Esophagus squamous epithelium (tissue), 5 donors: ENCODE results near the gene ARV1. TPM values are rescaled to one million over a fixed set of nuclear protein-coding genes. Genes with fewer than 3 reads are reported as not detected.

Experiments used
- DNase-seq: peaks from one replicate; lab custom pipeline; 2025; lab: John Stamatoyannopoulos, UW
- H3K27ac ChIP-seq, 4 donors: fragments of 200-600 bp; sonication (generic); one replicate each; pipeline ENCODE4 v1.5.1; 2016 to 2019; ENCODE audit warnings: mild to moderate bottlenecking in 1 of 4
- H3K27me3 ChIP-seq, 4 donors: fragments of 200-600 bp; sonication (generic); 1 replicate in 3 of 4; 2 replicates in 1 of 4; pipeline versions ENCODE4 v1.5.1 to v1.6.0; 2017 to 2021; ENCODE audit warnings: antibody characterized with exemption in 1 of 4
- H3K36me3 ChIP-seq, 3 donors: fragments of 200-600 bp; sonication (generic); one replicate each; pipeline ENCODE4 v1.5.1; 2016 to 2019
- H3K4me1 ChIP-seq, 3 donors: fragments of 200-600 bp; sonication (generic); one replicate each; pipeline ENCODE4 v1.5.1; 2017 to 2019
- H3K4me3 ChIP-seq, 4 donors: fragments of 200-600 bp; sonication (generic); 1 replicate in 3 of 4; 2 replicates in 1 of 4; pipeline ENCODE4 v1.5.1; 2016 to 2019; ENCODE audit warnings: mild to moderate bottlenecking in 2 of 4, moderate library complexity in 1 of 4
- H3K9me3 ChIP-seq, 3 donors: fragments of 200-600 bp; sonication (generic); one replicate each; pipeline ENCODE4 v1.5.1; 2016 to 2019
- CTCF ChIP-seq, 6 experiments: fragments of 450-650 bp in 4 of 6; fragments of 200-600 bp in 2 of 6; sonication (generic) in 2 of 6; IDR thresholded peaks; one replicate each; pipeline ENCODE4 v1.5.1; 2016 to 2019; ENCODE audit warnings: antibody characterized with exemption in 6 of 6, mild to moderate bottlenecking in 4 of 6, moderate library complexity in 4 of 6
- POLR2A ChIP-seq, 4 donors: fragments of 450-650 bp; IDR thresholded peaks; one replicate each; pipeline ENCODE4 v1.6.1; 2017; ENCODE audit warnings: antibody characterized with exemption in 4 of 4, mild to moderate bottlenecking in 4 of 4, moderate library complexity in 3 of 4
- WGBS, 2 donors: methylation state at CpG; one replicate each; pipeline ENCODE4 v1.1.5; 2018; 5-methylcytosine and 5-hydroxymethylcytosine counted together
- intact Hi-C: fragments of 100-400 bp; cut with DNase I; formaldehyde crosslinking; loops from one replicate; pipeline ENCODE4 v1.15.0; 2022
- total RNA-seq, 4 donors: library from RNA; depleted of rRNA; stranded (reverse); fragments of >200 nt; gene quantifications; one replicate each; pipeline ENCODE4 v1.1.0, GENCODE V29; 2016
- donor health status: DM: yes; HTN: yes; CAD: no.

Gene ARV1
- total RNA-seq, 4 donors from 2014 or later: 12.5 to 24.7 (median 23.0) TPM

- Histone ChIP-seq H3K27me3 (no peaks in the 10 kb centered on the region), H3K27ac (no peak overlapping the region), H3K36me3 (peaks cover 0 to 53% (median 0%) of the 10 kb centered on the region in 3 donors), H3K4me3 (no peak overlapping the region), H3K4me1 (no peaks in the 10 kb centered on the region), H3K9me3 (no peaks in the 10 kb centered on the region)
- no peak for DNase-seq
- intact Hi-C loops: no loop called here
- WGBS, 2 donors: 59 to 75% methylated on average over 2 of the region's 2 CpGs
- TF ChIP-seq POLR2A (IDR thresholded peaks at IDR 0.05) (no peak), CTCF (IDR thresholded peaks at IDR 0.05) (no peak)
Observed at GRCh38 chr1:230938924-230939368, 39.9 kb upstream of the ARV1 start.

- Histone ChIP-seq H3K27me3 (no peaks in the 10 kb centered on the region), H3K4me1 (no peaks in the 10 kb centered on the region), H3K9me3 (no peaks in the 10 kb centered on the region), H3K27ac (no peak overlapping the region), H3K36me3 (peaks cover 0 to 55% (median 0%) of the 10 kb centered on the region in 3 donors), H3K4me3 (no peak overlapping the region)
- intact Hi-C loops: no loop called here
- 90 to 91% methylated on average over 4 of the region's 4 CpGs for WGBS, 2 donors
- TF ChIP-seq POLR2A (IDR thresholded peaks at IDR 0.05) (no peak), CTCF (IDR thresholded peaks at IDR 0.05) (no peak)
- no peak for DNase-seq
Observed at GRCh38 chr1:230939806-230940489, 38.9 kb upstream of the ARV1 start.

- no peak for DNase-seq
- H3K36me3 ChIP-seq: peaks cover 0 to 50% (median 0%) of the 10 kb centered on the region in 3 donors
- TF ChIP-seq POLR2A (IDR thresholded peaks at IDR 0.05): no peak
- no peak for TF ChIP-seq CTCF (IDR thresholded peaks at IDR 0.05)
- no peak overlapping the region for H3K27ac ChIP-seq
- no peaks in the 10 kb centered on the region for H3K9me3 ChIP-seq
- no peaks in the 10 kb centered on the region for H3K27me3 ChIP-seq
- no peak overlapping the region for H3K4me3 ChIP-seq
- H3K4me1 ChIP-seq: no peaks in the 10 kb centered on the region
- intact Hi-C loops: no loop called here
- WGBS, 2 donors: 90 to 100% methylated on average over 1 of the region's 1 CpG
Observed at GRCh38 chr1:230940848-230941247, 38.0 kb upstream of the ARV1 start.

GRCh38 chr1:230943048-230943593 is 35.8 kb upstream of the ARV1 start:
- Histone ChIP-seq H3K9me3 (no peaks in the 10 kb centered on the region), H3K4me1 (no peaks in the 10 kb centered on the region), H3K27ac (no peak overlapping the region), H3K4me3 (no peak overlapping the region), H3K36me3 (peaks cover 0 to 41% (median 0%) of the 10 kb centered on the region in 3 donors), H3K27me3 (no peaks in the 10 kb centered on the region)
- no peak for DNase-seq
- TF ChIP-seq POLR2A (IDR thresholded peaks at IDR 0.05): no peak
- TF ChIP-seq CTCF (IDR thresholded peaks at IDR 0.05): no peak
- 95 to 98% methylated on average over 2 of the region's 2 CpGs for WGBS, 2 donors
- intact Hi-C loops: no loop called here

- H3K4me3 ChIP-seq: no peak overlapping the region
- no peak for DNase-seq
- no peak overlapping the region for H3K27ac ChIP-seq
- intact Hi-C loops: no loop called here
- no peaks in the 10 kb centered on the region for H3K27me3 ChIP-seq
- H3K4me1 ChIP-seq: no peaks in the 10 kb centered on the region
- WGBS, 2 donors: 75 to 94% methylated on average over 1 of the region's 1 CpG
- no peaks in the 10 kb centered on the region for H3K9me3 ChIP-seq
- TF ChIP-seq POLR2A (IDR thresholded peaks at IDR 0.05) (no peak), CTCF (IDR thresholded peaks at IDR 0.05) (no peak)
- H3K36me3 ChIP-seq: peaks cover 0 to 51% (median 0%) of the 10 kb centered on the region in 3 donors
Observed at GRCh38 chr1:230948301-230948700, 30.6 kb upstream of the ARV1 start.
